HG03060 (cell line): ENCODE results near the gene SLC6A18.
"Not testable (repeated sequence)": the region's sequence is repeated elsewhere in the genome, so short reads cannot be mapped to it uniquely, and the experiment has no call there.

Experiments used
- ATAC-seq: cut with Tn5 transposase; IDR thresholded peaks from one replicate; pipeline ENCODE4 v1.9.1; 2021; ENCODE audit warnings: low read depth, moderate number of reproducible peaks; ENCODE audit not compliant: unreplicated experiment

Gene SLC6A18

GRCh38 chr5:1228120-1228519 is 2.9 kb downstream of the SLC6A18 start:
- no peak for ATAC-seq

- not testable (repeated sequence) for ATAC-seq
These were observed 3.8 kb downstream of the SLC6A18 start for GRCh38 chr5:1229023-1229422.

GRCh38 chr5:1229822-1230221 is 4.6 kb downstream of the SLC6A18 start:
- no peak for ATAC-seq

GRCh38 chr5:1230551-1230950 is 5.4 kb downstream of the SLC6A18 start:
- no peak for ATAC-seq

GRCh38 chr5:1231354-1231905 is 6.2 kb downstream of the SLC6A18 start:
- no peak for ATAC-seq

GRCh38 chr5:1232780-1233179 is 7.6 kb downstream of the SLC6A18 start:
- ATAC-seq = no peak

GRCh38 chr5:1235379-1235778 is 10.2 kb downstream of the SLC6A18 start:
- ATAC-seq = no peak

- no peak for ATAC-seq
These were observed 10.7 kb downstream of the SLC6A18 start for GRCh38 chr5:1235838-1236237.

GRCh38 chr5:1239505-1240251 is 14.5 kb downstream of the SLC6A18 start:
- no peak for ATAC-seq

- no peak for ATAC-seq
These were observed 15.5 kb downstream of the SLC6A18 start for GRCh38 chr5:1240496-1241260.

GRCh38 chr5:1241509-1242080 is 16.4 kb downstream of the SLC6A18 start:
- ATAC-seq = no peak

GRCh38 chr5:1242733-1243486 is 17.7 kb downstream of the SLC6A18 start:
- no peak for ATAC-seq

GRCh38 chr5:1243487-1244130 is 18.4 kb downstream of the SLC6A18 start:
- no peak for ATAC-seq

- no peak for ATAC-seq
These were observed 19.1 kb downstream of the SLC6A18 start for GRCh38 chr5:1244255-1244654.

GRCh38 chr5:1244976-1245375 is 19.8 kb downstream of the SLC6A18 start:
- no peak for ATAC-seq

- ATAC-seq = no peak
These were observed 20.9 kb downstream of the SLC6A18 start for GRCh38 chr5:1245905-1246576.

- ATAC-seq = no peak
These were observed 21.7 kb downstream of the SLC6A18 start for GRCh38 chr5:1246711-1247431.

GRCh38 chr5:1247811-1248210 is 22.6 kb downstream of the SLC6A18 start:
- no peak for ATAC-seq
